Activated naive CD4-positive, alpha-beta T cell treated with anti-CD3 and anti-CD28 coated beads for 36 hours (primary cell): Measurements from ENCODE around the gene EPB41L4A. TPM values are rescaled to one million over a fixed set of nuclear protein-coding genes. Genes with fewer than 3 reads are reported as not detected.

Experiments used
- CTCF ChIA-PET: fragments of 350-600 bp; sonication (Branson Sonifier 250); formaldehyde crosslinking; loops from one replicate; lab custom pipeline; 2021; ENCODE audit warnings: antibody characterized with exemption; lab: Charles Lee
- DNase-seq: peaks from one replicate; pipeline ENCODE4 v3.0.0-alpha.2; 2020
- H3K27ac Mint-ChIP-seq: one replicate; pipeline ENCODE4 v1.8.0; 2021; ENCODE audit warnings: mild to moderate bottlenecking, mixed read lengths
- H3K27me3 Mint-ChIP-seq: one replicate; pipeline ENCODE4 v1.8.0; 2021; ENCODE audit warnings: low read depth, mixed read lengths
- H3K36me3 Mint-ChIP-seq: one replicate; pipeline ENCODE4 v1.8.0; 2021; ENCODE audit warnings: low read depth, mixed read lengths
- H3K4me1 Mint-ChIP-seq: one replicate; pipeline ENCODE4 v1.8.0; 2021; ENCODE audit warnings: low read depth, mixed read lengths
- H3K4me3 Mint-ChIP-seq: one replicate; pipeline ENCODE4 v1.8.0; 2021; ENCODE audit warnings: mild to moderate bottlenecking, moderate library complexity, mixed read lengths
- H3K9me3 Mint-ChIP-seq: one replicate; pipeline ENCODE4 v1.8.0; 2021; ENCODE audit warnings: mixed read lengths
- intact Hi-C: fragments of 100-400 bp; cut with micrococcal nuclease; formaldehyde crosslinking; loops from one replicate; pipeline ENCODE4 v1.15.1; 2023
- total RNA-seq, 2 experiments: library from RNA; stranded (reverse); gene quantifications; one replicate each; pipeline ENCODE4 v1.2.3, GENCODE V29; 2021

The EPB41L4A gene
- total RNA-seq, 2 experiments from 2014 or later, result not detected

GRCh38 chr5:112348915-112349314 lies 70.2 kb downstream of the EPB41L4A start:
- Mint-ChIP-seq H3K27ac (no peak overlapping the region), H3K4me3 (no peak overlapping the region), H3K9me3 (no peaks in the 10 kb centered on the region), H3K36me3 (no peaks in the 10 kb centered on the region), H3K27me3 (no peaks in the 10 kb centered on the region), H3K4me1 (no peaks in the 10 kb centered on the region)
- no peak for DNase-seq
- CTCF ChIA-PET, result no interaction called here
- intact Hi-C loops, result no loop called here

GRCh38 chr5:112348387-112348786 lies 70.7 kb downstream of the EPB41L4A start:
- H3K9me3 Mint-ChIP-seq, result no peaks in the 10 kb centered on the region
- intact Hi-C loops, result no loop called here

GRCh38 chr5:112346411-112347044 lies 72.5 kb downstream of the EPB41L4A start:
- CTCF ChIA-PET, result no interaction called here
- intact Hi-C loops, result no loop called here
- no peak overlapping the region for H3K27ac Mint-ChIP-seq
- DNase-seq, result no peak
- H3K9me3 Mint-ChIP-seq, result no peaks in the 10 kb centered on the region
- no peaks in the 10 kb centered on the region for H3K4me1 Mint-ChIP-seq
- H3K27me3 Mint-ChIP-seq, result no peaks in the 10 kb centered on the region
- no peak overlapping the region for H3K4me3 Mint-ChIP-seq
- no peaks in the 10 kb centered on the region for H3K36me3 Mint-ChIP-seq

More at GRCh38 chr5:112348387-112348786, 70.7 kb downstream of the EPB41L4A start:
- Mint-ChIP-seq H3K4me1 (no peaks in the 10 kb centered on the region), H3K36me3 (no peaks in the 10 kb centered on the region), H3K4me3 (no peak overlapping the region), H3K27me3 (no peaks in the 10 kb centered on the region), H3K27ac (no peak overlapping the region)
- CTCF ChIA-PET, result interaction anchor here (0.5 kb wide), 1 partner anchor 415 kb away, joined by 3 read pairs; no protein-coding TSS in a partner anchor
- no peak for DNase-seq

GRCh38 chr5:112344540-112344939 lies 74.5 kb downstream of the EPB41L4A start:
- Mint-ChIP-seq H3K36me3 (no peaks in the 10 kb centered on the region), H3K4me1 (no peaks in the 10 kb centered on the region), H3K4me3 (no peak overlapping the region), H3K27me3 (peaks cover 2% of the 10 kb centered on the region), H3K27ac (no peak overlapping the region), H3K9me3 (no peaks in the 10 kb centered on the region)
- DNase-seq, result no peak
- intact Hi-C loops, result no loop called here
- CTCF ChIA-PET, result no interaction called here

GRCh38 chr5:112342389-112342788 lies 76.7 kb downstream of the EPB41L4A start:
- H3K27ac Mint-ChIP-seq, result no peak overlapping the region
- intact Hi-C loops, result no loop called here
- CTCF ChIA-PET, result interaction anchor here (0.6 kb wide), 1 partner anchor 47 kb away, joined by 3 read pairs; no protein-coding TSS in a partner anchor
- H3K27me3 Mint-ChIP-seq, result peaks cover 2% of the 10 kb centered on the region
- H3K4me1 Mint-ChIP-seq, result no peaks in the 10 kb centered on the region
- H3K9me3 Mint-ChIP-seq, result no peaks in the 10 kb centered on the region
- H3K4me3 Mint-ChIP-seq, result no peak overlapping the region
- H3K36me3 Mint-ChIP-seq, result no peaks in the 10 kb centered on the region
- no peak for DNase-seq

- Mint-ChIP-seq H3K4me3 (no peak overlapping the region), H3K36me3 (no peaks in the 10 kb centered on the region), H3K27ac (no peak overlapping the region), H3K4me1 (no peaks in the 10 kb centered on the region), H3K27me3 (peaks cover 8% of the 10 kb centered on the region), H3K9me3 (no peaks in the 10 kb centered on the region)
- CTCF ChIA-PET, result no interaction called here
- intact Hi-C loops, result no loop called here
- no peak for DNase-seq
Measured at GRCh38 chr5:112339761-112340160, 79.3 kb downstream of the EPB41L4A start.

- Mint-ChIP-seq H3K27me3 (peaks cover 10% of the 10 kb centered on the region), H3K4me1 (no peaks in the 10 kb centered on the region), H3K9me3 (no peaks in the 10 kb centered on the region), H3K36me3 (no peaks in the 10 kb centered on the region), H3K4me3 (no peak overlapping the region), H3K27ac (no peak overlapping the region)
- CTCF ChIA-PET, result no interaction called here
- no peak for DNase-seq
- intact Hi-C loops, result no loop called here
Measured at GRCh38 chr5:112338681-112339337, 80.3 kb downstream of the EPB41L4A start.

- CTCF ChIA-PET, result interaction anchor here (0.9 kb wide), 1 partner anchor 87 kb away, joined by 3 read pairs; no protein-coding TSS in a partner anchor
- H3K36me3 Mint-ChIP-seq, result no peaks in the 10 kb centered on the region
- DNase-seq, result no peak
- peaks cover 1% of the 10 kb centered on the region for H3K4me1 Mint-ChIP-seq
- no peak overlapping the region for H3K27ac Mint-ChIP-seq
- no peaks in the 10 kb centered on the region for H3K9me3 Mint-ChIP-seq
- H3K4me3 Mint-ChIP-seq, result no peak overlapping the region
- peaks cover 20% of the 10 kb centered on the region for H3K27me3 Mint-ChIP-seq
- intact Hi-C loops, result no loop called here
Measured at GRCh38 chr5:112333331-112333781, 85.7 kb downstream of the EPB41L4A start.

- CTCF ChIA-PET, result no interaction called here
- no peaks in the 10 kb centered on the region for H3K9me3 Mint-ChIP-seq
- intact Hi-C loops, result no loop called here
- no peak overlapping the region for H3K4me3 Mint-ChIP-seq
- H3K27ac Mint-ChIP-seq, result no peak overlapping the region
- DNase-seq, result no peak
- no peaks in the 10 kb centered on the region for H3K36me3 Mint-ChIP-seq
- peaks cover 1% of the 10 kb centered on the region for H3K4me1 Mint-ChIP-seq
- H3K27me3 Mint-ChIP-seq, result peaks cover 20% of the 10 kb centered on the region
Measured at GRCh38 chr5:112331892-112332291, 87.2 kb downstream of the EPB41L4A start.

GRCh38 chr5:112329419-112330090 lies 89.5 kb downstream of the EPB41L4A start:
- Mint-ChIP-seq H3K27ac (no peak overlapping the region), H3K9me3 (no peaks in the 10 kb centered on the region)
- no peak for DNase-seq

GRCh38 chr5:112323166-112323565 lies 95.9 kb downstream of the EPB41L4A start:
- no peak for DNase-seq
- H3K27ac Mint-ChIP-seq, result no peak overlapping the region
- H3K27me3 Mint-ChIP-seq, result peaks cover 17% of the 10 kb centered on the region
- H3K4me1 Mint-ChIP-seq, result no peaks in the 10 kb centered on the region
- CTCF ChIA-PET, result no interaction called here
- intact Hi-C loops, result no loop called here
- H3K4me3 Mint-ChIP-seq, result no peak overlapping the region
- H3K9me3 Mint-ChIP-seq, result no peaks in the 10 kb centered on the region
- no peaks in the 10 kb centered on the region for H3K36me3 Mint-ChIP-seq

More at GRCh38 chr5:112329419-112330090, 89.5 kb downstream of the EPB41L4A start:
- no peak overlapping the region for H3K4me3 Mint-ChIP-seq
- CTCF ChIA-PET, result no interaction called here
- intact Hi-C loops, result no loop called here
- H3K4me1 Mint-ChIP-seq, result peaks cover 1% of the 10 kb centered on the region
- H3K36me3 Mint-ChIP-seq, result no peaks in the 10 kb centered on the region
- H3K27me3 Mint-ChIP-seq, result peaks cover 14% of the 10 kb centered on the region

GRCh38 chr5:112320408-112320807 lies 98.7 kb downstream of the EPB41L4A start:
- no peak for DNase-seq
- Mint-ChIP-seq H3K27ac (no peak overlapping the region), H3K4me3 (no peak overlapping the region), H3K4me1 (no peaks in the 10 kb centered on the region), H3K9me3 (no peaks in the 10 kb centered on the region), H3K36me3 (no peaks in the 10 kb centered on the region), H3K27me3 (peaks cover 15% of the 10 kb centered on the region)
- CTCF ChIA-PET, result no interaction called here
- intact Hi-C loops, result no loop called here
